Ishikawa (cell line): ENCODE results near the gene DCC.
A peak's percentile ranks its signal among the peaks of the same experiment; 100 is the strongest.

Experiments used
- CEBPB ChIP-seq: IDR thresholded peaks from 2 replicates; pipeline ENCODE4 v1.6.1; 2012
- CREB1 ChIP-seq: IDR thresholded peaks from 2 replicates; pipeline ENCODE4 v1.6.1; 2012; ENCODE audit warnings: low read depth
- EGR1 ChIP-seq: IDR thresholded peaks from 2 replicates; pipeline ENCODE4 v1.6.1; 2012
- EP300 ChIP-seq: IDR thresholded peaks from 2 replicates; pipeline ENCODE4 v1.6.1; 2012; ENCODE audit warnings: borderline replicate concordance
- FOXM1 ChIP-seq: IDR thresholded peaks from 2 replicates; pipeline ENCODE4 v1.6.1; 2012; ENCODE audit warnings: low read depth, borderline replicate concordance
- MAX ChIP-seq: IDR thresholded peaks from 2 replicates; pipeline ENCODE4 v1.6.1; 2012
- NFIC ChIP-seq: IDR thresholded peaks from 2 replicates; pipeline ENCODE4 v1.6.1; 2012
- RAD21 ChIP-seq: IDR thresholded peaks from 2 replicates; pipeline ENCODE4 v1.6.1; 2012; ENCODE audit warnings: low read depth
- REST ChIP-seq: IDR thresholded peaks from 2 replicates; pipeline ENCODE4 v1.6.1; 2012; ENCODE audit warnings: low read depth, mild to moderate bottlenecking
- TAF1 ChIP-seq: IDR thresholded peaks from 2 replicates; pipeline ENCODE4 v1.6.1; 2012; ENCODE audit warnings: low read depth, mild to moderate bottlenecking
- TCF12 ChIP-seq: IDR thresholded peaks from 2 replicates; pipeline ENCODE4 v1.6.1; 2012; ENCODE audit warnings: low read depth
- TEAD4 ChIP-seq: IDR thresholded peaks from 2 replicates; pipeline ENCODE4 v1.6.1; 2012
- USF1 ChIP-seq: IDR thresholded peaks from 2 replicates; pipeline ENCODE4 v1.6.1; 2012
- YY1 ChIP-seq: IDR thresholded peaks from 2 replicates; pipeline ENCODE4 v1.6.1; 2012; ENCODE audit warnings: low read depth
- ZBTB7A ChIP-seq: IDR thresholded peaks from 2 replicates; pipeline ENCODE4 v1.6.1; 2012; ENCODE audit warnings: low read depth

Gene DCC

GRCh38 chr18:53360501-53361443, 1020.8 kb downstream of the DCC start:
- TF ChIP-seq NFIC = no peak
- TF ChIP-seq TAF1 = no peak
- no peak for TF ChIP-seq USF1
- no peak for TF ChIP-seq EGR1
- no peak for TF ChIP-seq CREB1
- TF ChIP-seq FOXM1 = no peak
- no peak for TF ChIP-seq RAD21
- TF ChIP-seq TCF12 = no peak
- TF ChIP-seq EP300 = no peak
- TF ChIP-seq MAX = no peak
- TF ChIP-seq CEBPB = no peak
- no peak for TF ChIP-seq TEAD4

GRCh38 chr18:53375621-53376020, 1035.6 kb downstream of the DCC start:
- TF ChIP-seq RAD21 (no peak), CEBPB (no peak), MAX (no peak), YY1 (no peak), ZBTB7A (no peak), EP300 (no peak), CREB1 (no peak), USF1 (no peak), REST (no peak), NFIC (no peak), TEAD4 (no peak), EGR1 (no peak), TCF12 (no peak), TAF1 (no peak)

- TF ChIP-seq EP300 (no peak), RAD21 (0 out of 2 replicates have a peak, but pooled peaks have one; percentile 12)
These were observed 1040.2 kb downstream of the DCC start for GRCh38 chr18:53380063-53380639.

GRCh38 chr18:53382870-53383269, 1042.9 kb downstream of the DCC start:
- TF ChIP-seq ZBTB7A = no peak

GRCh38 chr18:53385889-53386288, 1045.9 kb downstream of the DCC start:
- TF ChIP-seq MAX (no peak), TCF12 (no peak), TAF1 (no peak), EGR1 (no peak), REST (no peak), CEBPB (no peak), RAD21 (no peak), USF1 (no peak), YY1 (no peak), NFIC (no peak), EP300 (no peak), TEAD4 (no peak), FOXM1 (no peak), CREB1 (no peak), ZBTB7A (no peak)
